Activated T-cell treated with anti-CD3 and anti-CD28 coated beads for 1 hour (primary cell): ENCODE measurements around the gene MUSTN1.

Experiments used
- DNase-seq: peaks from one replicate; pipeline ENCODE4 v3.0.0-alpha.2; 2020; ENCODE audit warnings: low read depth

MUSTN1 gene

DNA sequence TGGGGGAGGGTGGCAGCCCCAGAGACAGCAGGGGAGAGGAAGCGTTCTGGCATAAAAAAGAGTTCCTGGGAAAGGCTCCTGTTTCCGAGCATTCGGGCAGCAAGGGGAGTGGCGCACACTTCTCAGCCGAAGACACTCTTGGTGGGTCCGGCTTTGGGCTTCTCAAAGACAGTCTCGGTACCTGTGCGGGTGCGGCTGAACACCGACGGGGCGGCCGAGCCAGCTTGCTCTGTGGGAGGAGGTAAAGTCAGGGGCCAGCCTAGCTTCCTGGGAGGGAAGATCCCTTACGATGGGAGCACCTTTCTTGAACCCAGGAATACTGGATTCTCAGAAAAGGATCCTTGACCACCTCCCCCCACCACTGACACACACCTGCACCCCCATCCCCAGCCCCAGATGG is 1.6 kb downstream of the MUSTN1 start:
- DNase-seq = no peak

DNA sequence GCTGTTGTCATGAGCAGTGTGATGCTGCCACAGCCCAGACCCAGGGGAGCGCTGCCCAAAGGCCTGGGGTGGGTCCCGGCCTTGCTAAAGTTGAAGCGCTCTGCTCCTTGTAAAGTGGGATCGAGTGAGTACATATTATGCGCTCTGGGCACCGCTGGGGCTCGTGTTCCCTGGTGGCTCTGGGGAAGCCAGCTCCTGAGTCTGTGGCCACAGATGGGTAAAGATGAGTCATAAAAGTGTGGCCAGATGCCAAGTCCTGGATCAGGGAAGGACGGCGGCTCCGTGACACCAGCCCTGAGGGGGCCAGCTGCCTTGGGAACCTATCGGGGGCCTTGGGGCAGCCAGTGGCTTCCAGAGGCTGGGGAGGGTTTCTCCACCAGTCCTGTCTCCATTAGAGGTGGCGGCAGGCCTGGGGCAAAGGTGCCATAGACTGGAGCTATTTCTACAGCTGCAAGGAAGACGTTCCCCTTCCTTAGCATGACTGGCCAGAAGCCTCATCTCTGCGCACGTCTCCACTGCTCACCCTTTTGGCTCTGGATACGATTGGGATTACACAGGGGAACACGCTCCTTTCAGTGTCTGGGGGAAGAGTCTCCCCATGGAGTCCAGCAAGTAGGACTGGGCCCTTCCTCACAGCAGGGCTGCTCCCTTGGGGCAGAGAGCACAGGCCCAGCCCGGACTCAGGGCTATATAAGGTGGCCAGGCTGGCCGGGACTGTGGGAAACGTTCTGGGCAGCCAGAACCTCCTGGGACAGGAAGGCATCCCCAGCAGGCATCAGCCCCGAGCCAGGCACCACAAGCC is 3.1 kb downstream of the MUSTN1 start:
- no peak for DNase-seq

GRCh38 chr3:52830535-52831258 is 4.1 kb downstream of the MUSTN1 start, which contains the start of gene ITIH4:
TSS of gene ITIH4 (minus strand) at chr3:52830672. CDS start at chr3:52830642, 30 bp downstream.
- DNase-seq = no peak

GRCh38 chr3:52829906-52830463 is 4.8 kb downstream of the MUSTN1 start:
- DNase-seq = no peak

DNA sequence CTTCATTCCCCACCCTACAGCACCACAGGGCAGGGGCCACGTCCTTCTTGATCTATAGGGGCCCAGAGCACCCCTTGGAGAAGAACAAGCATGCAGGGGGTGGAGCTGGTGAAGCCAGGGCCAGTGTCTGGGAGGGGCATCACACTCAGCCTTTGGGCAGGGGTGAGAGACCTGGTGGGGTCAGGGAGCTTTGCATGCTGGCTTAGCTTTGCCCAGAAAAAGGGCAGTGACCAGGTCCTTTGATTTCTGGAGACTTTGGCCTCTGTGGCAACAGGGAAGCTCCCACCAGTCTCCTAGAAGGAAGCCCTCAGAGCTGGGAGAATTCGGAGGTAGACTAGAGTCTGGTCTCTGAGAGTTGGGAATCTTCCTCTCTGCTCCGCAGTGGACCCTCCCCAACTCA is 5.3 kb downstream of the MUSTN1 start:
- no peak for DNase-seq

GRCh38 chr3:52827866-52828376 is 6.9 kb downstream of the MUSTN1 start:
- no peak for DNase-seq

DNA sequence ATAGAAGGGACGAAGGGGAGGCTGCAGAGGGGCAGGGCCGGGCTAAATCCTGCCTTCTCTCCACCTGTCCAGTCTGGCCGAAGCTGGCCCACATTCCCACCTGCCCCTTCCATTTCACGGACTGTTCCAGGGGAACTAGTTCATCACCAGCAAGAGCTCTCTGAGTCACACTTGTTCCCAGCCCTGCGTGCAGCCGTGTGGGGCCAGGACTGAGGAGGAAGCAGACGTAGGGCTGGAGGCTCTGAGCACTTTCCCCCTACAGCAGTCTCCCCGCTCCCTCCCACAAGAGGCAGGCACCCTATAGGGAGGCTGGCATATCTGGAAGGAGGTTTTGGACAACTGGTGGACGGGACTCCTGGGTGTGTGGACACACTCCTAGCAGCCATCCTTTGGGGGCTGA is 7.4 kb downstream of the MUSTN1 start:
- DNase-seq = no peak

GRCh38 chr3:52824037-52824436 is 10.8 kb downstream of the MUSTN1 start:
- DNase-seq = no peak

GRCh38 chr3:52822363-52822762 is 12.5 kb downstream of the MUSTN1 start:
- DNase-seq = no peak

- no peak for DNase-seq
Measured at GRCh38 chr3:52820736-52821135, 14.1 kb downstream of the MUSTN1 start.

GRCh38 chr3:52819936-52820335 is 14.9 kb downstream of the MUSTN1 start:
- DNase-seq = no peak

DNA sequence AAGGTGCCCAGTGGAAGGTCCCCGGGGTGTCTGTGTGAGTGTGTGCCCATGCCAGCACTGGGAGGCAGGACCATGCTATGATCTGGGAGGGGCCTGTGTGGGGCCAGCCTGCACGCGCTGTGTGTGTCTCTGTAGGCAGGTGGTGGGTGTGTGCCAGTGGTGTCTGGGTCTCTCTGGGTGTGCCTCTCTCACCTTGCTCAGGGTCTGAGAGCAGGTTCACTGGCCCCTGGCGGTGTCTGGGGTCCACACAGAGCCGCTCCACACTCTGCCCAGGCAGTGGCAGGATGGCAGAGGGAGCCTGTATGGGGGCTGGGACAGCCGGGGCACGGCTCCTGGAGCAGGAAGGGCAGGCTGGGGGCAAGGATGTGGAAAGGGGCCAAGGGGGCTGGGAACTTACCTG is 17.0 kb downstream of the MUSTN1 start:
- DNase-seq = no peak

DNA sequence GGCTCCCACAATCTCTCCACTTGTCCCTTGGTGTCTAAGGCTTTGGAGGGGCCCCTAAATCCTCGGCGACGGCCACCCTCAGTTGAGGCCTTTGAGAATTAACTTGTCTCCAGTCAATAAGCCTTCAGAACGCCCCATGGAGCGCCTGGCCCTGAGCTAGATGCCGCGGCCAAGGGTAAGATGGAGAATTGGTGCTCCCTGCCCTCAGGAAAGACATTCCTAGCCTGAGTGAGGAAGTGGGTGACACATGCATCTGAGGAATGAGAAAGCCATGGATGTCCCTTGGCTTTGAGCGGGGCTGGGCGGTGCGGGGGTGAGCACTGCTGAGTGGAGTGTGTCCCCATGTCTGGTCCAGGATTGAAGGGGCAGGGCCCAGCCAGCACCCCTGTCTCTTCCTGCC is 17.6 kb downstream of the MUSTN1 start:
- DNase-seq = no peak

GRCh38 chr3:52816654-52817053 is 18.2 kb downstream of the MUSTN1 start:
- no peak for DNase-seq

- no peak for DNase-seq
Measured at GRCh38 chr3:52816199-52816598, 18.6 kb downstream of the MUSTN1 start.

DNA sequence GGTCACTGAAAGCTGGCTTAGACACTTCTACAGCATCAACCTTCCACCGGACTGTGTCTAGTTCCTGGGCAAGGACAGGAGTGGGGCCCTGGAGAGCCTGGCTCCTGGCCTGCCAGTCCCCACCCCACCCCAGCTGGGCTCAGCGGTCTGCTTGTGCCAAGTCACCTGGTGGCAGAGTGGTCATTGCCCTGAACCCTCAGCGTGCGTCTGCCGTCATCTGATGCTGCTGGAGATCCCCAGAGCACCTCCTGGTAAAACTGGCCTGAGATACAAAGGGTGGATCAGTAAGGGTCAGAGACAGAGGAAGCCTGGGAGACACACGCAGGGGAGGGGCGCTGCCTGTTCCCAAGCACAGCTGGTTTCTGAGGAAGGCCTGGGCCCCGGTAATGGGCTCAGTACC is 21.0 kb downstream of the MUSTN1 start:
- no peak for DNase-seq

GRCh38 chr3:52811452-52812011 is 23.3 kb downstream of the MUSTN1 start:
- no peak for DNase-seq

GRCh38 chr3:52810923-52811322 is 23.9 kb downstream of the MUSTN1 start:
- no peak for DNase-seq

DNA sequence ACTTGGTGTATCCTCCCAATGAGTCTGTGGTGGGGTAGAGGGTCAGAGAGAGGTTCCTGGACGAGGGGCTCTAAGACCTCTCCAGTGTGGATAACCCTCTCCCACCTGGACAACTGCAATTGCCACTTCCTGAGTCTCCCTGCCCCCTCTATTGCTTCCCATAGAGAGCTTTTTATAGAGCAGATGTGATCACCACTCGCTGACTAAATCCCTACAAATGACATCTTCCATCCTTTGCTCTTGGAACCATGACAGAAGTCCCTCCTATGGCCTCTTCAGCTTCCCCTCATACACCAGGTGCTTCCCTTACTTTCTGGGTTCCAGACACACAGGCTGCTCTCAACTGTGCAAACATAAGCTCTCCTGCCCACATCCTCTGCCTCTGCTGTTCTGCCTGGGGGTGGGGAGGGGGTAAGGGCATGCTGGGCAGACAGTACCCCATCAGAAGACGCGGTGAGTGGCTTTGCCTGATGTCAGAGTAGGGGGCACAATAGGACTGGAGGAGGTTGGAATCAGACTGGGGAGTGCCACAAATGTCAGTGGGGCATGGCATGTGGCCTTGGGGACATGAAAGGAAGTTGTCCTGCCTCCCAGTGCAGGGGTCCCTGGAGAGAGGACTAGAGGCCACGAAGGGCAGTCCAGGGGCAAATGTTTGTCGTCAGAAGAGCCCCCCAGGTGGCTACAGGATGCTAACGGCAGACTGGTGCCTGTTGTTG is 25.0 kb downstream of the MUSTN1 start:
- no peak for DNase-seq

- DNase-seq = no peak
Measured at GRCh38 chr3:52809149-52809548, 25.7 kb downstream of the MUSTN1 start.

DNA sequence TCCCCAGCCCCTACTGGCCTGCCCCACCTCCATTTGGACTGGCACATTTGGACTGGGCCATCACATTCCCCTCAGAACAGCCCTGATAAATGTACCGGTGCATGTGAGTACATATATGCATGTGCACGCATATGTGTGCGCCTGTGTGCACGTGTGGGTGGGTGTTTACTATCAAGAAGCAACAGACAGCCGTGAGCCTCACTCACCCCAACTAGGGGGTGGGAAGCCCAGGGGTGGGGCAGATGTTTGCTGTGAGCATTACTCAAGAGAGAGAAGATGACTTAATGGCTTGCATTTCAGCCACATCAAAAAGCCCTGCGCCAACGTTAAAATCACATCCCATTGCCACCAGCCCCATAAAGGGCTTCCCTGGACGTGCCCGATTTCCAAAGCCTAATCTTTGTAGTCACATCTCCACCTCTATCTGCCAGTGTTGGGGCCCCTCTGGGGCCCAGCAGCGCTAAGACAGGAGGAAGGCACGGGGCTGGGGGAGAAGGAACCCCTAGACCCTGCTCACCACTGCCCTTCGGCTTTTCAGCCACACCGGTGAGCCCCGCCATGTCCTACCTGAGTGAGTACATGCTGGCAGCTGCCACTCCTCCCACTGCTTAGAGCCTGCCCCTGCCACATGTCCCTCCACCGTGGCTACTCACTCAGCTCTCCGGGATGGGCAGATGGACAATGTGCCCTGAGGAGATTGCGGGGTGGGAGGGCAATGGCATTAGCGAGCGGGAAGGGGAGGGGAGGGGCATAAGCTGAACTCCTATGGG is 29.4 kb downstream of the MUSTN1 start:
- no peak for DNase-seq
